LNCAP (cell line): Measurements from ENCODE around the gene PLD2.

Experiments
- CTCF ChIP-seq: fragments of 450-650 bp; IDR thresholded peaks from 2 replicates; pipeline ENCODE4 v1.5.1; 2017; ENCODE audit warnings: mild to moderate bottlenecking

Gene PLD2

GRCh38 chr17:4856937-4857314, 50.0 kb downstream of the PLD2 start:
- TF ChIP-seq CTCF, result no peak

GRCh38 chr17:4858068-4858881, 51.3 kb downstream of the PLD2 start:
- no peak for TF ChIP-seq CTCF

DNA sequence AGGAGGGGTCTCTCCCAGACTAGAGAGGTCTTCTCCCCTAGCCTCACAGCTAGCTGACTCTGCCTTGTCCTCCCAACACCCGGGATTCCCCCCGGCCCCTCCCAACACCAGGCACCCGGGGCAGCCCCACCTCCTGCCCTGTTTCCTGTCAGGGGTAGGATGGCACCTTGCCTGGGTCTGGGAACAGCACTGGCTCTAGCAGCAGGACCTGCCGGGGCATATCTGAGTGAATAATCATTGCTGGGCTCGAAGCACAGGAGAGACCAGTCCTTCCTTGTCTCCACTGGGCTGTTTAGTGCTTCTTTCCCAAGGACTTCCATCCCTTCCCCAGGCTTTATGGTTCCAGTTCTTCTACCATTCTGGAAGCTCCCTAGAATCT, 51.9 kb downstream of the PLD2 start:
- no peak for TF ChIP-seq CTCF

DNA sequence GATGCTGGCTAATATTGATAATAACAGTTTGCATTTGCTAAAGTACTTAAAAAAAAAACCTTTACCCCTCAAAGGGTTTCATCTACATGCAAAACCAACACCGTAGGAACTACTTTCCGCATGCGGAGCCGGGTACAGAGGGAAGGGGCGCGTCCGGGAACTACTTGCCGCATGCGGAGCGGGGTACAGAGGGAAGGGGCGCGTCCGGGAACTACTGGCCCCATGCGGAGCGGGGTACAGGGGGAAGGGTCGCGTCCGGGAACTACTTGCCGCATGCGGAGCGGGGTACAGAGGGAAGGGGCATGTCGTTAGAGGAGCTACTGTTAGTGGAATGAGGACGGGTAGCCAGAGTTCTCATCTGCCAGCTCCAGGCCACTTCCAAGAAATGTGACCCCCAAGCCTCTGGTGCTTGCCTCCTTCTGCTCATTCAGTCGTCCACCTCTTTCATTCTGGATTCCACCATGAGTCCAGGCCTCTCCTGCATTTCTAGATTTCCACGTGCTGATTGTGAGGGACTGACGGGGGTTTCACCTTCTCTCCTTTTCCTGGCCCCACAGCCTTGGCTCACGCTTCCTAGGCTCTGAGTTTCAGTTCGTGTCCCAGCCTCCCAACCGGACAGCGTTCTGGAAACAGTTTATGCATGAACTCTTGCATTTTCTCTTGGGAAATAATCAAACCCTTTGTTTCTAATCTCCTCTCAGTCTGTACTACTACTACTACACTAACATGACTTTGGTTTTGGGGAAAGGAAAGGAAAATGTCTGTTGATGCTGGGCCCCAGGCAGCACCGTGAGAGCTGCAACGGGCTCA, 53.1 kb downstream of the PLD2 start:
- TF ChIP-seq CTCF, result no peak

- TF ChIP-seq CTCF, result no peak
Measured at GRCh38 chr17:4860651-4861050, 53.7 kb downstream of the PLD2 start.

DNA sequence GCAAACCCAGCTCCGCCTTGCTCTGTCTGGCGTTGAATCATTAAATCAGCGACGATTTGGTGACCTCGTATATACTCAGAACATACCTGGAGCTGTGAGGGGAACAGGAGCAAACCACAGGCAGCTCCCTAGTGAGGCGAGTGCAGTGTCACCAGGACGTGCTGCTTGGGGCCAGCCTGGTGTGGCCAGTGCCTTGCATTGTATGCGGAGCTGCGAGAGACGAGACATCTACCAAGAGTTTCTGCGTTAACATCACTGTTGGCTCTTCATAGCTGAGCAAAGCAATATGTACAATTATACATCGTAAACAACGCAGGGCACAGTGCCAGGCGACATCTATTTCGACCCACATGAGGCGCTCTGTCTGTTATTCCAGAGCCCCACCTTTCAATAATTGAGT, 54.1 kb downstream of the PLD2 start:
- TF ChIP-seq CTCF, result no peak

- TF ChIP-seq CTCF, result no peak
Measured at GRCh38 chr17:4862720-4863119, 55.8 kb downstream of the PLD2 start.
